ENCODE measurements around the gene DTNB.

The DTNB gene

GRCh38 chr2:25467743-25468142 is 205.6 kb downstream of the DTNB start:
- TF ChIP-seq, protein P1, sequence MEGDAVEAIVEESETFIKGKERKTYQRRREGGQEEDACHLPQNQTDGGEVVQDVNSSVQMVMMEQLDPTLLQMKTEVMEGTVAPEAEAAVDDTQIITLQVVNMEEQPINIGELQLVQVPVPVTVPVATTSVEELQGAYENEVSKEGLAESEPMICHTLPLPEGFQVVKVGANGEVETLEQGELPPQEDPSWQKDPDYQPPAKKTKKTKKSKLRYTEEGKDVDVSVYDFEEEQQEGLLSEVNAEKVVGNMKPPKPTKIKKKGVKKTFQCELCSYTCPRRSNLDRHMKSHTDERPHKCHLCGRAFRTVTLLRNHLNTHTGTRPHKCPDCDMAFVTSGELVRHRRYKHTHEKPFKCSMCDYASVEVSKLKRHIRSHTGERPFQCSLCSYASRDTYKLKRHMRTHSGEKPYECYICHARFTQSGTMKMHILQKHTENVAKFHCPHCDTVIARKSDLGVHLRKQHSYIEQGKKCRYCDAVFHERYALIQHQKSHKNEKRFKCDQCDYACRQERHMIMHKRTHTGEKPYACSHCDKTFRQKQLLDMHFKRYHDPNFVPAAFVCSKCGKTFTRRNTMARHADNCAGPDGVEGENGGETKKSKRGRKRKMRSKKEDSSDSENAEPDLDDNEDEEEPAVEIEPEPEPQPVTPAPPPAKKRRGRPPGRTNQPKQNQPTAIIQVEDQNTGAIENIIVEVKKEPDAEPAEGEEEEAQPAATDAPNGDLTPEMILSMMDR (IDR thresholded peaks at IDR 0.05; ENCODE audit: insufficient read depth, low read length, poor library complexity, severe bottlenecking): no peak
- TF ChIP-seq EZH2phosphoT487 (conservative IDR thresholded peaks at IDR 0.05; ENCODE audit: low read length): no peak
- Histone ChIP-seq H3K9me3 (ENCODE audit: insufficient read depth, low read length) (no peaks in the 10 kb centered on the region), H3K27me3 (ENCODE audit: low read length) (no peaks in the 10 kb centered on the region), H3K27ac (ENCODE audit: low read depth, low read length) (no peak overlapping the region), H3K9me2 (replicated peaks; ENCODE audit: insufficient read depth, low read length) (no peaks in the 10 kb centered on the region), H3K36me3 (ENCODE audit: low read length) (no peaks in the 10 kb centered on the region), H3K4me2 (ENCODE audit: low read depth, low read length, poor library complexity, severe bottlenecking) (no peak overlapping the region), H3K79me2 (ENCODE audit: insufficient read depth, low read length) (no peaks in the 10 kb centered on the region), H2AFZ (ENCODE audit: low read depth, low read length, severe bottlenecking) (no peak overlapping the region), H3K4me3 (ENCODE audit: insufficient read depth, low read length, poor library complexity, severe bottlenecking) (no peak overlapping the region), H4K20me1 (ENCODE audit: low read depth, low read length) (no peaks in the 10 kb centered on the region), H3K9ac (ENCODE audit: low read length) (no peak overlapping the region), H3F3A (ENCODE audit: insufficient read depth) (no peaks in the 10 kb centered on the region)

- Histone ChIP-seq H3K79me2 (ENCODE audit: insufficient read depth, low read length) (no peaks in the 10 kb centered on the region), H3F3A (ENCODE audit: insufficient read depth) (no peaks in the 10 kb centered on the region), H3K27ac (ENCODE audit: low read depth, low read length) (no peak overlapping the region), H2AFZ (ENCODE audit: low read depth, low read length, severe bottlenecking) (no peak overlapping the region), H3K9me3 (ENCODE audit: insufficient read depth, low read length) (no peaks in the 10 kb centered on the region), H3K9ac (ENCODE audit: low read length) (no peak overlapping the region), H3K27me3 (ENCODE audit: low read length) (no peaks in the 10 kb centered on the region), H3K36me3 (ENCODE audit: low read length) (no peaks in the 10 kb centered on the region), H3K9me2 (replicated peaks; ENCODE audit: insufficient read depth, low read length) (no peaks in the 10 kb centered on the region), H3K4me2 (ENCODE audit: low read depth, low read length, poor library complexity, severe bottlenecking) (no peak overlapping the region), H3K4me3 (ENCODE audit: insufficient read depth, low read length, poor library complexity, severe bottlenecking) (no peak overlapping the region), H4K20me1 (ENCODE audit: low read depth, low read length) (no peaks in the 10 kb centered on the region)
- TF ChIP-seq, protein P1 (IDR thresholded peaks at IDR 0.05; ENCODE audit: insufficient read depth, low read length, poor library complexity, severe bottlenecking): no peak
- TF ChIP-seq EZH2phosphoT487 (conservative IDR thresholded peaks at IDR 0.05; ENCODE audit: low read length): no peak
These were observed 211.4 kb downstream of the DTNB start for GRCh38 chr2:25462021-25462420.

DNA sequence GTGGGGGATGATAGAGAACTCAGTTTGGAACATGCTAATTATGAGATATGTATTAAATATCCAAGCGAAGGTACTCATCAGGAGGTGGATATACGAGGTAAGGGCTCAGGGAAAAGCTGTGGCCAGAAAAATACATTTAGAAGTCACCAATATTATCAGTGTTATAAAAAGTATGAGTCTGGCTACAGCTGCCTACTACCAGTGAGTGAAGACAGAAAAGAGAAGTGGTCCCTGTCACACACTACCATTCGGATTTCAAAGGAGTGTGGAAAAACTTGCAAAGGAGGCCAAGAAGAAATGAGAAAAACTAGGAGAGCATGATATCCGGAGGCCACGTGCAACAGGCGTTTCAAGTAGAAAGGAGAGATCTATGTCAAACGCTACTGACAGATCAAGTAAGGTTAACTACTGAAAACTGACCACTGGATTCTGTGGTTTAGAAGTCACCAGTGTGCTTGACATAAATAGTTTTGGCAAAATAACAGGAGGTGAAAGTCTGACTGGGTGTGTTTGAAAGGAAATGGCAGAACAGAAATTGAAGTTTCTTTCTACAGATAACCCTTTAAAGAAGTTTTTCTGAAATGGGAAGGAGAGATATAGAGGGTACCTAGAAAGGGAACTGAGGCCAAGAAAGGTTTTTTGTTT is 213.0 kb downstream of the DTNB start:
- TF ChIP-seq, protein P1 (IDR thresholded peaks at IDR 0.05; ENCODE audit: insufficient read depth, low read length, poor library complexity, severe bottlenecking): no peak
- no peak for TF ChIP-seq EZH2phosphoT487 (conservative IDR thresholded peaks at IDR 0.05; ENCODE audit: low read length)
- Histone ChIP-seq H4K20me1 (ENCODE audit: low read depth, low read length) (no peaks in the 10 kb centered on the region), H3K79me2 (ENCODE audit: insufficient read depth, low read length) (no peaks in the 10 kb centered on the region), H3K27me3 (ENCODE audit: low read length) (no peaks in the 10 kb centered on the region), H3K9me3 (ENCODE audit: insufficient read depth, low read length) (no peaks in the 10 kb centered on the region), H3F3A (ENCODE audit: insufficient read depth) (no peaks in the 10 kb centered on the region), H3K9ac (ENCODE audit: low read length) (no peak overlapping the region), H3K36me3 (ENCODE audit: low read length) (no peaks in the 10 kb centered on the region), H3K4me2 (ENCODE audit: low read depth, low read length, poor library complexity, severe bottlenecking) (no peak overlapping the region), H3K9me2 (replicated peaks; ENCODE audit: insufficient read depth, low read length) (no peaks in the 10 kb centered on the region), H2AFZ (ENCODE audit: low read depth, low read length, severe bottlenecking) (no peak overlapping the region), H3K27ac (ENCODE audit: low read depth, low read length) (no peak overlapping the region), H3K4me3 (ENCODE audit: insufficient read depth, low read length, poor library complexity, severe bottlenecking) (no peak overlapping the region)
